Smooth muscle cell of trachea (primary cell): ENCODE data around the gene KLHL35. TPM values are rescaled to one million over a fixed set of nuclear protein-coding genes. Genes with fewer than 3 reads are reported as not detected.

Experiments used
- total RNA-seq: library from RNA; depleted of rRNA; stranded (reverse); fragments of >200 nt; gene quantifications from 2 replicates; pipeline ENCODE4 v1.2.1, GENCODE V29; 2014

Gene KLHL35, protein sequence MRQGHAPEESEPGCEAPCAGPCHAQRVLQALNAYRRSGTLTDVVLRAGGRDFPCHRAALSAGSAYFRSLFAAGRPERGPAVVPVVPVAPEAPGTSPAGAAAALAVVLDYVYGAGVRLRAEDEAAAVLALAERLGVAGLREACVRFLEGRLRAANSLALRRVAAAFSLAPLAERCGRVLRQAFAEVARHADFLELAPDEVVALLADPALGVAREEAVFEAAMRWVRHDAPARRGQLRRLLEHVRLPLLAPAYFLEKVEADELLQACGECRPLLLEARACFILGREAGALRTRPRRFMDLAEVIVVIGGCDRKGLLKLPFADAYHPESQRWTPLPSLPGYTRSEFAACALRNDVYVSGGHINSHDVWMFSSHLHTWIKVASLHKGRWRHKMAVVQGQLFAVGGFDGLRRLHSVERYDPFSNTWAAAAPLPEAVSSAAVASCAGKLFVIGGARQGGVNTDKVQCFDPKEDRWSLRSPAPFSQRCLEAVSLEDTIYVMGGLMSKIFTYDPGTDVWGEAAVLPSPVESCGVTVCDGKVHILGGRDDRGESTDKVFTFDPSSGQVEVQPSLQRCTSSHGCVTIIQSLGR
- 2.5 and 3.3 TPM in 2 replicates for total RNA-seq

DNA sequence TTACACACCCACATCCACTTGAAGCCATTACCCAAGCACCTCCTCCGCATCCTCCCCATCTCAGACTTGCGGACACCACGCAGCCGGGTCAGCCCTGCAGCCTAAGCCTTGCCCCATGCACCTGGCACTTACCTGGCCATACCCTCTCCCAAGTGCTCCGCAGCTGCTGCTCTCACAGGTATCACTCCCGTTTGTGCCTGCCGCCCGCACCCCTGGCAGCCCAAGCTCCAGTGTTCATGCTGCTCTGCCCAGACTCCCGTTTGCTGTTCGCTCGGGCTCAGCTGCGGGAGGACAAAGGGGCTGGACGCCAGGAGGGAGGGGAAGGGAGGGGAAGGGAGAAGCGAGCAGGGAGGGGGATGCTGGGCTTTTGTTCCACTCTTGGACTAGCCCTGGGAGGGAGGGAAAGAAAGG, at the start of gene KLHL35:
Gene KLHL35 (minus strand): TSS at position 293 of the 411 bp plus-strand sequence. CDS start 2,574 bp downstream, outside the sequence.

DNA sequence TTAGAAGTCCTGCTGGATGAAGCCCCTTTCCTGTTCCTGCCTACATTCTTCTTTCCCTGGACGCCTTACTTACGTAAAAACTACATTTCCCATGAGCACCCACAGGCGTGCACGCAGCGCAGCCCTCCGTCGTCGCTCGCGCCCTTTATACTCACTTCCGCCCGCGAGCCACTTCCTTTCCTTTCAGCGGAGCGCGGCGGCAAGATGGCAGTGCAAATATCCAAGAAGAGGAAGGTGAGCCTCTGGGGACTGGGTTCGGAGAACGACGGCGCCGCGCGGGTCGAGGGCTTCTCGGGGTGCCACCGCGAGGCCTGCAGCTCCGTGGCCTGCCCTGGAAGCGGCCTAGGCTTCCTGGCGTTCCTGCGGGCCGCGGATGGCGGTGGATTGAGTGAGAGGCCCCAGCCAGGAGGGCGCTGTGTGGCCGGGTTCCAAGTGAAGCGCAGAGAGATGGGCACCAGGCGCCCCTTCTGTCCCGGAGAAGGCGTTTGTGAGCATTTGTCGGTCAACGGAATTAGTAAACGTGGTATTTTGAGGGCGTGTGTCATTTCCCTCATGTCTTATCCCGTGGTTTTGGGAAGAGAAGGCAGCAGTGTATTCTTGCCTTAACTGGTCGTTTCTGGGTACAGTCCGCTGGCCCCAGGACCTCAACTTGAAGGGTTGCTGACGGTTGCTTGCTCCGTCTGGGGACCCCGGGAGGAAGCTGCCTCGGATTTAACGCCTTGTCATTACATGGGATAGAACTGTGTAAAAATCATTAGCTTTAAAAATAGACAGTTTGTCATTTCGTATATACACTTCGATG, 33.5 kb downstream of the KLHL35 start, which contains the start of gene RPS3:
Gene RPS3 (plus strand): TSS at position 175 of the 802 bp plus-strand sequence. CDS start 30 bp downstream, at position 205.

Other genes starting within 250 kb of the KLHL35 start
- under 0.01 TPM in 1 of 2 replicates, not detected in the other for gene TPBGL, start 192.4 kb downstream of the KLHL35 start, total RNA-seq
- gene ARRB1, start 81.5 kb downstream of the KLHL35 start, total RNA-seq: 15.1 and 31.1 TPM in 2 replicates
- gene RPS3, start 33.7 kb downstream of the KLHL35 start, total RNA-seq: 1,567 and 1,773 TPM in 2 replicates
- gene GDPD5, start 92.7 kb upstream of the KLHL35 start, total RNA-seq: 4.1 and 4.8 TPM in 2 replicates
- gene SERPINH1, start 129.1 kb upstream of the KLHL35 start, total RNA-seq: 1,051 and 1,589 TPM in 2 replicates
- 1.2 TPM in 2 replicates for gene MAP6, start 235.8 kb upstream of the KLHL35 start, total RNA-seq